HepG2 (cell line): ENCODE measurements around the gene ITCH. TPM values are rescaled to one million over a fixed set of nuclear protein-coding genes. Genes with fewer than 3 reads are reported as not detected.
A peak's percentile ranks its signal among the peaks of the same experiment; 100 is the strongest.

Experiments
- ATF7 ChIP-seq, 2 experiments: fragments of 450-650 bp in 1 of 2; sonication (generic) in 1 of 2; formaldehyde crosslinking in 1 of 2; IDR thresholded peaks; 2 replicates each; pipeline versions ENCODE4 v1.4.0 to v1.6.1; 2016 to 2020; ENCODE audit warnings: antibody characterized with exemption in 1 of 2, mild to moderate bottlenecking in 1 of 2, missing genetic modification reagents in 1 of 2
- CEBPG ChIP-seq: IDR thresholded peaks from 2 replicates; pipeline ENCODE4 v1.6.1; 2016
- KLF11 ChIP-seq: IDR thresholded peaks from 2 replicates; pipeline ENCODE4 v1.6.1; 2016; ENCODE audit warnings: missing compliant biosample characterization
- MAF1 ChIP-seq: sonication (generic); formaldehyde crosslinking; IDR thresholded peaks from 2 replicates; pipeline ENCODE4 v1.5.0; 2020; ENCODE audit warnings: missing genetic modification reagents, borderline replicate concordance
- MTF1 ChIP-seq: sonication (generic); formaldehyde crosslinking; IDR thresholded peaks from 2 replicates; pipeline ENCODE4 v1.5.0; 2020; ENCODE audit warnings: missing genetic modification reagents
- MYC ChIP-seq: sonication (generic); formaldehyde crosslinking; IDR thresholded peaks from 2 replicates; pipeline ENCODE4 v1.9.0; 2021; ENCODE audit warnings: missing genetic modification reagents, borderline replicate concordance
- RBAK ChIP-seq: sonication (generic); formaldehyde crosslinking; IDR thresholded peaks from 2 replicates; pipeline ENCODE4 v1.5.1; 2020; ENCODE audit warnings: mild to moderate bottlenecking, missing genetic modification reagents
- RORA ChIP-seq: sonication (generic); formaldehyde crosslinking; IDR thresholded peaks from 2 replicates; pipeline ENCODE4 v1.5.0; 2020; ENCODE audit warnings: mild to moderate bottlenecking, missing genetic modification reagents, moderate library complexity
- SIN3A ChIP-seq: IDR thresholded peaks from 2 replicates; pipeline ENCODE4 v1.6.1; 2011; ENCODE audit warnings: low read depth, mild to moderate bottlenecking, control low read depth, low read length, borderline replicate concordance
- SP5 ChIP-seq: IDR thresholded peaks from 2 replicates; pipeline ENCODE4 v1.6.1; 2016; ENCODE audit warnings: low read depth, borderline replicate concordance
- ZKSCAN8 ChIP-seq: IDR thresholded peaks from 2 replicates; pipeline ENCODE4 v1.6.1; 2016; ENCODE audit warnings: borderline replicate concordance, missing genetic modification reagents, missing compliant biosample characterization
- ZNF343 ChIP-seq: sonication (generic); formaldehyde crosslinking; IDR thresholded peaks from 2 replicates; pipeline ENCODE4 v1.4.0; 2020; ENCODE audit warnings: mild to moderate bottlenecking, missing genetic modification reagents
- ZNF431 ChIP-seq: sonication (generic); formaldehyde crosslinking; IDR thresholded peaks from 2 replicates; pipeline ENCODE4 v1.9.0; 2022; ENCODE audit warnings: missing genetic modification reagents, low read depth, mild to moderate bottlenecking, borderline replicate concordance
- polyA plus RNA-seq, 8 experiments: library from polyadenylated mRNA; depleted of rRNA in 3 of 8; stranded (reverse) in 7 of 8; unstranded in 1 of 8; fragments of >200 nt; fragmentation: Illumina TruSeq in 4 of 8; extraction: Trizol in 4 of 8; gene quantifications; 2 replicates each; pipeline versions ENCODE4 v1.2.1 to v1.2.3, GENCODE V29; 2011 to 2016; ENCODE audit warnings: low read depth in 4 of 8, missing spikeins in 1 of 8, mixed read lengths in 1 of 8; ENCODE audit not compliant: insufficient read depth in 1 of 8
- total RNA-seq, 5 experiments: library from RNA; depleted of rRNA; stranded (reverse); fragments of >200 nt; fragmentation: Illumina TruSeq; extraction: Trizol; gene quantifications; 2 replicates each; pipeline ENCODE4 v1.2.3, GENCODE V29; 2016; ENCODE audit warnings: low read depth in 1 of 5
- TF ChIP-seq, protein P1 (sequence below): sonication (generic); formaldehyde crosslinking; IDR thresholded peaks from 2 replicates; pipeline ENCODE4 v1.4.0; 2020; ENCODE audit warnings: missing genetic modification reagents
- TF ChIP-seq, protein P2 (sequence below): sonication (generic); formaldehyde crosslinking; IDR thresholded peaks from 2 replicates; pipeline ENCODE4 v1.4.0; 2020; ENCODE audit warnings: missing genetic modification reagents
- TF ChIP-seq, protein P3 (sequence below): sonication (generic); formaldehyde crosslinking; IDR thresholded peaks from 2 replicates; pipeline ENCODE4 v1.8.0; 2022; ENCODE audit warnings: missing genetic modification reagents, mild to moderate bottlenecking, inconsistent platforms, borderline replicate concordance

ITCH gene
- total and polyA plus RNA-seq, 2 of the 13 experiments (the other 11 are each of a cell fraction or from before 2014, with no cell fraction given): 20.5 to 112 TPM

DNA sequence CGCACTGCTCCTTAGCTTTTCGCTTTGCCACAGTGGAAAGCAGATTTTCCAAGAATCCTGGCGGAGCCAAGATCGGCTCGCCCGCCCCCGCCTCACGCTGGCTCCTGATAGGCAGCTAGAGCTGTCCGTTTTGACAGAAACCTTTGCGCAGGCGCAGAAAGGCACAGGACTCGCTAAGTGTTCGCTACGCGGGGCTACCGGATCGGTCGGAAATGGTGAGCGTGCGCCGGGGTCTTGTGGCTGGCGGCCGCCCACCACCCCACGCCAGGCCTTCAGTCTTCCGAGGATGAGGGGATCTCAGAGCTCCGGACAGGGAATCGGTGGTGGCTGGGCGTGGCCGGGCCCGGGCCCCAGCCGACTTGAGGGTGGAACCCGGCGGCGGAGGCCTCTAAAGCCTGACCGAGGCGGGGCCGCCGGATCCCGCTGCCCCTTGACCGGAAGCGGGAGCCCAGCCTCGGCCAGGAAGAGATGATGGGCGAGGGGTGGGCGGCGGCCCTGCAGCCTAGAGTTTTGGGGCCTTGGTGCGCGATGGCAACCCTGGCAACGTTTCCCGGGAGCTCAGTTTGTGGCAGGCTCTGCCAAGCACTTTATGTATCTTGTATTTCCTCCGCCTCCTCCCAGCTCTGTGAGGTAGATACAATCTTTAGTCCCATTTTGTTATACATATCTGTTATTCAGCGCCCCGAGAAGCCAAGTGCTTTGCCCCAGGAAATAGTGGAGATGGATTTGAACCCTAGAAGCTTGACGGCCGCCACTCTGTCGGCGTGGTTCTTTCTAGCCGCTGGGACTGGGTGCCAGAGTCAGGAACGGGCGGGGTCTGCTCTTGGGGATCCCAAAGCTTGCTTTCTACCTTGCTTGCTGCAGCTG is 153.4 kb downstream of the ITCH start, which contains the start of gene DYNLRB1 (continued):
- TF ChIP-seq, protein P1, sequence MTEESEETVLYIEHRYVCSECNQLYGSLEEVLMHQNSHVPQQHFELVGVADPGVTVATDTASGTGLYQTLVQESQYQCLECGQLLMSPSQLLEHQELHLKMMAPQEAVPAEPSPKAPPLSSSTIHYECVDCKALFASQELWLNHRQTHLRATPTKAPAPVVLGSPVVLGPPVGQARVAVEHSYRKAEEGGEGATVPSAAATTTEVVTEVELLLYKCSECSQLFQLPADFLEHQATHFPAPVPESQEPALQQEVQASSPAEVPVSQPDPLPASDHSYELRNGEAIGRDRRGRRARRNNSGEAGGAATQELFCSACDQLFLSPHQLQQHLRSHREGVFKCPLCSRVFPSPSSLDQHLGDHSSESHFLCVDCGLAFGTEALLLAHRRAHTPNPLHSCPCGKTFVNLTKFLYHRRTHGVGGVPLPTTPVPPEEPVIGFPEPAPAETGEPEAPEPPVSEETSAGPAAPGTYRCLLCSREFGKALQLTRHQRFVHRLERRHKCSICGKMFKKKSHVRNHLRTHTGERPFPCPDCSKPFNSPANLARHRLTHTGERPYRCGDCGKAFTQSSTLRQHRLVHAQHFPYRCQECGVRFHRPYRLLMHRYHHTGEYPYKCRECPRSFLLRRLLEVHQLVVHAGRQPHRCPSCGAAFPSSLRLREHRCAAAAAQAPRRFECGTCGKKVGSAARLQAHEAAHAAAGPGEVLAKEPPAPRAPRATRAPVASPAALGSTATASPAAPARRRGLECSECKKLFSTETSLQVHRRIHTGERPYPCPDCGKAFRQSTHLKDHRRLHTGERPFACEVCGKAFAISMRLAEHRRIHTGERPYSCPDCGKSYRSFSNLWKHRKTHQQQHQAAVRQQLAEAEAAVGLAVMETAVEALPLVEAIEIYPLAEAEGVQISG (CRISPR knock-in tag): peak; percentile 80
- TF ChIP-seq CEBPG (CRISPR knock-in tag) (peak; percentile 3; the same call in 1 of the 2 replicates), ZNF343 (0 out of 2 replicates have a peak, but pooled peaks have one; percentile 26), ATF7 (IDR thresholded peaks at IDR 0.05) (no peak), ATF7 (CRISPR knock-in tag; IDR thresholded peaks at IDR 0.05) (no peak), MTF1 (CRISPR knock-in tag) (peak; percentile 20; the same call in 1 of the 2 replicates), KLF11 (CRISPR knock-in tag) (peak; percentile 96), ZNF431 (CRISPR knock-in tag) (peak; percentile 75; the same call in 1 of the 2 replicates), SIN3A (peak; percentile 70; the same call in 1 of the 2 replicates), MAF1 (CRISPR knock-in tag) (0 out of 2 replicates have a peak, but pooled peaks have one; percentile 55), MYC (CRISPR knock-in tag) (no peak; the same call in none of the 2 replicates), SP5 (CRISPR knock-in tag) (no peak; the same call in 1 of the 2 replicates), RBAK (CRISPR knock-in tag) (no peak), ZKSCAN8 (peak; percentile 82), RORA (CRISPR knock-in tag) (no peak; the same call in 1 of the 2 replicates)
- TF ChIP-seq, protein P2, sequence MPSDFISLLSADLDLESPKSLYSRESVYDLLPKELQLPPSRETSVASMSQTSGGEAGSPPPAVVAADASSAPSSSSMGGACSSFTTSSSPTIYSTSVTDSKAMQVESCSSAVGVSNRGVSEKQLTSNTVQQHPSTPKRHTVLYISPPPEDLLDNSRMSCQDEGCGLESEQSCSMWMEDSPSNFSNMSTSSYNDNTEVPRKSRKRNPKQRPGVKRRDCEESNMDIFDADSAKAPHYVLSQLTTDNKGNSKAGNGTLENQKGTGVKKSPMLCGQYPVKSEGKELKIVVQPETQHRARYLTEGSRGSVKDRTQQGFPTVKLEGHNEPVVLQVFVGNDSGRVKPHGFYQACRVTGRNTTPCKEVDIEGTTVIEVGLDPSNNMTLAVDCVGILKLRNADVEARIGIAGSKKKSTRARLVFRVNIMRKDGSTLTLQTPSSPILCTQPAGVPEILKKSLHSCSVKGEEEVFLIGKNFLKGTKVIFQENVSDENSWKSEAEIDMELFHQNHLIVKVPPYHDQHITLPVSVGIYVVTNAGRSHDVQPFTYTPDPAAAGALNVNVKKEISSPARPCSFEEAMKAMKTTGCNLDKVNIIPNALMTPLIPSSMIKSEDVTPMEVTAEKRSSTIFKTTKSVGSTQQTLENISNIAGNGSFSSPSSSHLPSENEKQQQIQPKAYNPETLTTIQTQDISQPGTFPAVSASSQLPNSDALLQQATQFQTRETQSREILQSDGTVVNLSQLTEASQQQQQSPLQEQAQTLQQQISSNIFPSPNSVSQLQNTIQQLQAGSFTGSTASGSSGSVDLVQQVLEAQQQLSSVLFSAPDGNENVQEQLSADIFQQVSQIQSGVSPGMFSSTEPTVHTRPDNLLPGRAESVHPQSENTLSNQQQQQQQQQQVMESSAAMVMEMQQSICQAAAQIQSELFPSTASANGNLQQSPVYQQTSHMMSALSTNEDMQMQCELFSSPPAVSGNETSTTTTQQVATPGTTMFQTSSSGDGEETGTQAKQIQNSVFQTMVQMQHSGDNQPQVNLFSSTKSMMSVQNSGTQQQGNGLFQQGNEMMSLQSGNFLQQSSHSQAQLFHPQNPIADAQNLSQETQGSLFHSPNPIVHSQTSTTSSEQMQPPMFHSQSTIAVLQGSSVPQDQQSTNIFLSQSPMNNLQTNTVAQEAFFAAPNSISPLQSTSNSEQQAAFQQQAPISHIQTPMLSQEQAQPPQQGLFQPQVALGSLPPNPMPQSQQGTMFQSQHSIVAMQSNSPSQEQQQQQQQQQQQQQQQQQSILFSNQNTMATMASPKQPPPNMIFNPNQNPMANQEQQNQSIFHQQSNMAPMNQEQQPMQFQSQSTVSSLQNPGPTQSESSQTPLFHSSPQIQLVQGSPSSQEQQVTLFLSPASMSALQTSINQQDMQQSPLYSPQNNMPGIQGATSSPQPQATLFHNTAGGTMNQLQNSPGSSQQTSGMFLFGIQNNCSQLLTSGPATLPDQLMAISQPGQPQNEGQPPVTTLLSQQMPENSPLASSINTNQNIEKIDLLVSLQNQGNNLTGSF: peak; percentile 67
- TF ChIP-seq, protein P3, sequence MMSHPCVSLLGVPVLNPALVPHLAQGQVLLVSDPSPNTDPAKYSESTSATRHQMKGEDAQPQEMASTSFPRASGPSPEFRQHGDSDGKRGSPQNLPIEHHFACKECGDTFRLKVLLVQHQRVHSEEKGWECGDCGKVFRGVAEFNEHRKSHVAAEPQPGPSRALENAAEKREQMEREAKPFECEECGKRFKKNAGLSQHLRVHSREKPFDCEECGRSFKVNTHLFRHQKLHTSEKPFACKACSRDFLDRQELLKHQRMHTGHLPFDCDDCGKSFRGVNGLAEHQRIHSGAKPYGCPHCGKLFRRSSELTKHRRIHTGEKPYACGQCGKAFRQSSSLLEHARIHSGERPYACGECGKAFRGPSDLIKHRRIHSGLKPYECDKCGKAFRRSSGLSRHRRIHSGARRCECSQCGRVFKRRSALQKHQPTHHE (CRISPR knock-in tag): peak; percentile 85; the same call in 1 of the 2 replicates
